IMR-90 (cell line): ENCODE data around the gene FOXP1.
A peak's percentile ranks its signal among the peaks of the same experiment; 100 is the strongest.

ENCODE experiments used
- CEBPB ChIP-seq: IDR thresholded peaks from 2 replicates; pipeline ENCODE4 v1.6.1; 2012; ENCODE audit warnings: low read depth, low read length, improper control_type of control experiment
- MAZ ChIP-seq: IDR thresholded peaks from 2 replicates; pipeline ENCODE4 v1.6.1; 2012; ENCODE audit warnings: low read depth, mild to moderate bottlenecking, low read length, improper control_type of control experiment, moderate library complexity, borderline replicate concordance
- POLR2A ChIP-seq: IDR thresholded peaks from 2 replicates; pipeline ENCODE4 v1.6.1; 2012; ENCODE audit warnings: mild to moderate bottlenecking, low read depth, low read length
- RCOR1 ChIP-seq: IDR thresholded peaks from 2 replicates; pipeline ENCODE4 v1.6.1; 2012; ENCODE audit warnings: mild to moderate bottlenecking, low read length, improper control_type of control experiment; ENCODE audit not compliant: insufficient replicate concordance
- RFX5 ChIP-seq: IDR thresholded peaks from 2 replicates; pipeline ENCODE4 v1.8.0; 2012; ENCODE audit warnings: low read depth, mild to moderate bottlenecking, low read length, moderate library complexity
- TF ChIP-seq, protein P1 (sequence below): conservative IDR thresholded peaks from 2 replicates; pipeline ENCODE4 v1.5.1; 2012; ENCODE audit warnings: mild to moderate bottlenecking, low read depth, low read length, improper control_type of control experiment

DNA sequence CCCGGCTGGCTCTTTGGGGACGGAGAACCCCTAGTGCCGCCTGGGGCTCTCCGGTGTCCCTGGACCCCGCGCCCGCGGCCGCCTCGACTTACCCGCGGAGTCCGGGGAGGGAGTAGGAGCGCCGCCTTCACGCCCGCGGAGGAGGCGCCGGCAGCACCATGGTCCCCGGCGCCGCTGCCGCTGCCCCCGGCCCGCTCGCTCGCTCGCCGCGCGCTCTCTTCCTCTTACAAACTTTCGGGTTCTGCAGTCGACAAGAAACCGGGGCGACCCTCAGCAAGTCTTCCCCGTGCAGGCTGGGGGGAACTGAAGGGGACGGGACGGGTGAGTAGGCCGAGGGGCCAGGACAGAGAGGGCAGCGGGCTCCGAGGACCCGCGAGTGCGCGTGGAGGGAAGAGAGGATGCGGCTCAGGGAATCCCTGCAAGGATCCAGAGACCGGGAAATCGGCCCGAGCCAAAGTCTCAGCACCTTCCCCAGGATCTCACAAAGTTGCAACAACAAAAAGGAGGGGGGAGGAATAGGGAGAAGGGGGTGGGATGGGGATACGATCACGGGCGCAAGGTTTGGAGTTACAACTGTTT lies 2.0 kb downstream of the FOXP1 start:
- TF ChIP-seq, protein P1, sequence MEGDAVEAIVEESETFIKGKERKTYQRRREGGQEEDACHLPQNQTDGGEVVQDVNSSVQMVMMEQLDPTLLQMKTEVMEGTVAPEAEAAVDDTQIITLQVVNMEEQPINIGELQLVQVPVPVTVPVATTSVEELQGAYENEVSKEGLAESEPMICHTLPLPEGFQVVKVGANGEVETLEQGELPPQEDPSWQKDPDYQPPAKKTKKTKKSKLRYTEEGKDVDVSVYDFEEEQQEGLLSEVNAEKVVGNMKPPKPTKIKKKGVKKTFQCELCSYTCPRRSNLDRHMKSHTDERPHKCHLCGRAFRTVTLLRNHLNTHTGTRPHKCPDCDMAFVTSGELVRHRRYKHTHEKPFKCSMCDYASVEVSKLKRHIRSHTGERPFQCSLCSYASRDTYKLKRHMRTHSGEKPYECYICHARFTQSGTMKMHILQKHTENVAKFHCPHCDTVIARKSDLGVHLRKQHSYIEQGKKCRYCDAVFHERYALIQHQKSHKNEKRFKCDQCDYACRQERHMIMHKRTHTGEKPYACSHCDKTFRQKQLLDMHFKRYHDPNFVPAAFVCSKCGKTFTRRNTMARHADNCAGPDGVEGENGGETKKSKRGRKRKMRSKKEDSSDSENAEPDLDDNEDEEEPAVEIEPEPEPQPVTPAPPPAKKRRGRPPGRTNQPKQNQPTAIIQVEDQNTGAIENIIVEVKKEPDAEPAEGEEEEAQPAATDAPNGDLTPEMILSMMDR, result 0 out of 2 replicates have a peak, but pooled peaks have one; percentile 3
- no peak for TF ChIP-seq POLR2A
- TF ChIP-seq RFX5, result no peak
- TF ChIP-seq MAZ, result no peak
- no peak for TF ChIP-seq RCOR1
- TF ChIP-seq CEBPB, result no peak
